ENCODE results near the gene OTUD4.

OTUD4 gene

DNA sequence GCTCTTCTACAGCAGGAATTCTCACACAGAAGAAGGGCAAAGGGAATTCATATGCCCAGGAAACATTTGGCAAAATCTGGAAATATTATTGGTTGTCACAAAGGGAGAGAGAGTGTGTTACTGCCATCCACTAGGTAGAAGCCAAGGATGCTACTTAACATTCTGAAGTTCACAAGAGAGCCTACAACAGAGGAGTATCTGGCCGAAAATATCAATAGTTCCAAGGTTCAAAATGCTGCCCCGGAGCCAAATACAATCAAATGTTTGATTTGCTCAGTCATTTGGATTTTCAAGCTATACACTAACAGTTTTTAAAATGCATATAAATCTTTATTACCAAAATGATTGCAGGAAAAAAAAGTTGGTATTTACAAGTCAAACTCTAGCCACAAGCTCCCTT is 18.8 kb downstream of the OTUD4 start:
- no peak for DNase-seq (ENCODE audit: low read depth)
- TF ChIP-seq, protein P1, sequence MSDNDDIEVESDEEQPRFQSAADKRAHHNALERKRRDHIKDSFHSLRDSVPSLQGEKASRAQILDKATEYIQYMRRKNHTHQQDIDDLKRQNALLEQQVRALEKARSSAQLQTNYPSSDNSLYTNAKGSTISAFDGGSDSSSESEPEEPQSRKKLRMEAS (IDR thresholded peaks at IDR 0.05; ENCODE audit: low read depth, low read length) = no peak
- TF ChIP-seq POLR2A (IDR thresholded peaks at IDR 0.05; ENCODE audit: extremely low read depth, insufficient read length) (no peak), MYC (IDR thresholded peaks at IDR 0.05; ENCODE audit: low read depth, low read length) (no peak)
- TF ChIP-seq, protein P2, sequence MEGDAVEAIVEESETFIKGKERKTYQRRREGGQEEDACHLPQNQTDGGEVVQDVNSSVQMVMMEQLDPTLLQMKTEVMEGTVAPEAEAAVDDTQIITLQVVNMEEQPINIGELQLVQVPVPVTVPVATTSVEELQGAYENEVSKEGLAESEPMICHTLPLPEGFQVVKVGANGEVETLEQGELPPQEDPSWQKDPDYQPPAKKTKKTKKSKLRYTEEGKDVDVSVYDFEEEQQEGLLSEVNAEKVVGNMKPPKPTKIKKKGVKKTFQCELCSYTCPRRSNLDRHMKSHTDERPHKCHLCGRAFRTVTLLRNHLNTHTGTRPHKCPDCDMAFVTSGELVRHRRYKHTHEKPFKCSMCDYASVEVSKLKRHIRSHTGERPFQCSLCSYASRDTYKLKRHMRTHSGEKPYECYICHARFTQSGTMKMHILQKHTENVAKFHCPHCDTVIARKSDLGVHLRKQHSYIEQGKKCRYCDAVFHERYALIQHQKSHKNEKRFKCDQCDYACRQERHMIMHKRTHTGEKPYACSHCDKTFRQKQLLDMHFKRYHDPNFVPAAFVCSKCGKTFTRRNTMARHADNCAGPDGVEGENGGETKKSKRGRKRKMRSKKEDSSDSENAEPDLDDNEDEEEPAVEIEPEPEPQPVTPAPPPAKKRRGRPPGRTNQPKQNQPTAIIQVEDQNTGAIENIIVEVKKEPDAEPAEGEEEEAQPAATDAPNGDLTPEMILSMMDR (IDR thresholded peaks at IDR 0.05; ENCODE audit: low read depth, low read length) = no peak
- no peak overlapping the region for H3K4me3 ChIP-seq (ENCODE audit: low read depth, low read length)

DNA sequence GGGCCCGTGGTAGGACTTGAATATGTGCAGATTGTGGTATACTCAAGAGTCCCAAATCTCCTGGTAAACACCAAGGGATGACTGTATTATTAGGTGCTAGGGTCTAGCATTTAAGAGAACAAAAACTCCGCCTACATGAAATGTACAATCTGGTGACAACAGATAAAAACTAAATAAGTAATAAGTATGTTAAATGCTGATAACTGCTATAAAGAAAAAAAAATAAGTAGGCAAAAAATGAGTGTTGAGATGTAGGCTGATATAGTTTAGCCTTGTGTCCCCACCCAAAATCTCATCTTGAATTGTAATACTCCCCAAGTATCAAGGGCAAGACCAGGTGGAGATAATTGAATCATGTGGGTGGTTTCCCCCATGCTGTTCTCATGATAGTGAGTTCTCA is 23.4 kb downstream of the OTUD4 start:
- no peak for DNase-seq (ENCODE audit: low read depth)
- H3K4me3 ChIP-seq (ENCODE audit: low read depth, low read length) = no peak overlapping the region
- TF ChIP-seq, protein P1 (IDR thresholded peaks at IDR 0.05; ENCODE audit: low read depth, low read length) = no peak
- TF ChIP-seq POLR2A (IDR thresholded peaks at IDR 0.05; ENCODE audit: extremely low read depth, insufficient read length) = no peak
- no peak for TF ChIP-seq MYC (IDR thresholded peaks at IDR 0.05; ENCODE audit: low read depth, low read length)
- TF ChIP-seq, protein P2 (IDR thresholded peaks at IDR 0.05; ENCODE audit: low read depth, low read length) = no peak

DNA sequence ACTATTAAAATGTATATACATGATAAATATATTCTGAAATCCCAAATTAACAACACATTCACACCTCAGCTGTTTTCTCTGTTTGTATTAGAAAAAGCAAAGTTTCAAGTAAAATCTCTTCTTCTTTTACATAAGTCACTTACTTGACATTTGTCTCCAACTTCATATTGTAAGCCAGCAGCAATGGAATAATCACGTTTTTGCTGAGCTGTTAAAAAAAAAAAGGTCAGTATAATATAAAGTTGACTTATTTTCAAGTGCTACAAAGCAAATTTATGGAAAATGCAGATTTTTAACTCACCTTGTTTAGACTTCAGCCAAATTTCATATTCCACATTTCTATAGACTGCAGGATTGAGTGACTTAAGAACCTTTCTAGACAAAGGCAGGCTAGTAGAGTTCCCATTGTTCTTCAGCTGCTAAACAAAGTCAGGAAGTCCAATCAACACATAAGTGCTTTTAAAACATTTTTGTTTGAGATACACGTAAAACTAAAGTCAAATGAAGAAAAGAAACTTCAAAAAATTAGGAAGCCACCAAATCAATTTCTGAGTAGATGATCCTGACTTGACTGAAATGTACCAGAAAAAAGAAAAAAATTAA is 25.0 kb downstream of the OTUD4 start:
- TF ChIP-seq POLR2A (IDR thresholded peaks at IDR 0.05; ENCODE audit: extremely low read depth, insufficient read length) (no peak), MYC (IDR thresholded peaks at IDR 0.05; ENCODE audit: low read depth, low read length) (no peak)
- TF ChIP-seq, protein P2 (IDR thresholded peaks at IDR 0.05; ENCODE audit: low read depth, low read length) = no peak
- TF ChIP-seq, protein P1 (IDR thresholded peaks at IDR 0.05; ENCODE audit: low read depth, low read length) = no peak
- H3K4me3 ChIP-seq (ENCODE audit: low read depth, low read length) = no peak overlapping the region
- no peak for DNase-seq (ENCODE audit: low read depth)

DNA sequence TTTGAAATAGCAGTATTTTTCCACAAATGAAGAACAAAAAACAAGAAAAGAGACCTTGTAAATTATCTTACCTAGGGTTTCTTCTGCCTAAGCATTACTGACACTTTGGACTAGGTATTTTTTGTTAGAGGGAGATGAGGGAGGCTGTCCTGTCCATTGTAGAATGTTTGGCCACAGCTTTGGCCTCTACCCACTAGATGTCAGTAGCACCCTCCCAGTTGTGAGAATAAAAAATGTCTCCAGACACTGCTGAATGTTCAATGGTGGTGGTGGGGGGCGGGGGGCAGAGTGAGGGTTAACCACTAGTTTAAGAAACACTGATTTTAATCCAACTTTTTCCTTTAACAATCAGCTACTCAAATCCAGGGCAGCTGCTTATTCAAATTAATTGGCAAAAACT is 25.8 kb downstream of the OTUD4 start:
- no peak for DNase-seq (ENCODE audit: low read depth)
- H3K4me3 ChIP-seq (ENCODE audit: low read depth, low read length) = no peak overlapping the region
- TF ChIP-seq, protein P2 (IDR thresholded peaks at IDR 0.05; ENCODE audit: low read depth, low read length) = peak; percentile 21
- no peak for TF ChIP-seq POLR2A (IDR thresholded peaks at IDR 0.05; ENCODE audit: extremely low read depth, insufficient read length)

DNA sequence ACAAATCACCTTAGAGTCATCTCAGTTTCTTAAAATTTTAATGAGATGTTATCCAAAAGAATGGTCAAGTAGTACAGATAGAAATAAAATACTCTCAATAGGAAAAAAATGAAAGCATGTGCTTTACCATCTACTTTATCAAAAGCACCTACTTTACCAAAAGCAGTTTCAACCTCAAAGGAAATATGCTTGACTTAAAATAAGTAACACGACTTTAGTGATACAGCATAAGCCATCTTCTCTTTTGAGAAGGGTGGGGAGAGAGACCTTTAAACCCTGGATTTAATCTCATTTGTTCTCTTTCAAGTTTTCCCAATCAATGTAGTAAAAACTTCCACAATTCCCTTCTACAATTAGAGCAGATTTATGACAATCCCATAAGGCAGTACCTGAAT is 26.5 kb downstream of the OTUD4 start:
- TF ChIP-seq, protein P2 (IDR thresholded peaks at IDR 0.05; ENCODE audit: low read depth, low read length) = no peak
- TF ChIP-seq MYC (IDR thresholded peaks at IDR 0.05; ENCODE audit: low read depth, low read length) (no peak), POLR2A (IDR thresholded peaks at IDR 0.05; ENCODE audit: extremely low read depth, insufficient read length) (no peak)
- TF ChIP-seq, protein P1 (IDR thresholded peaks at IDR 0.05; ENCODE audit: low read depth, low read length) = no peak
- no peak overlapping the region for H3K4me3 ChIP-seq (ENCODE audit: low read depth, low read length)
- no peak for DNase-seq (ENCODE audit: low read depth)

All from NB4 (cell line).